SW 1271 (cell line): ENCODE results near the gene NPSR1.
"Not testable (repeated sequence)": the region's sequence is repeated elsewhere in the genome, so short reads cannot be mapped to it uniquely, and the experiment has no call there.

Experiments used
- DNase-seq, 2 experiments: peaks; one replicate each; lab custom pipeline; 2025; lab: John Stamatoyannopoulos, UW

The NPSR1 gene

DNA sequence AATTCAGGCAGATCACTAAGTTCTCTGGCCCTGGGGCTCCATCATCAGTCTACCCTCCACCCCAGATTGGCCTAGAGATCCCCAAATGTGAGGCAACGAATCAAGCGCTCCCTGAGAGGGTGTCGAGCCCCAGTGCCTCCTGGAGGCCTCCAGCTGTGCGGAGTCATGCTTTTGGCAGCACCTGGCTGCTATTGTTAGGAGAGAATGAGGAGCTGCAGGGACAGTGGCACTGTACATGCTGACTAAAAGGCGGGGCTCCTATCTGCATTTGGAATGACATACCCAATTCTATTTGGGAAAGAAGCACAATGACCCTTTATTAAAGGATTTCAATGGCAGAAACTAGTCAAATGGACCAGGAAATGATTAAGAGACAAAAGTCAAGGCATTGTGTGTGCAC lies 217.5 kb downstream of the NPSR1 start:
- DNase-seq = no peak

DNA sequence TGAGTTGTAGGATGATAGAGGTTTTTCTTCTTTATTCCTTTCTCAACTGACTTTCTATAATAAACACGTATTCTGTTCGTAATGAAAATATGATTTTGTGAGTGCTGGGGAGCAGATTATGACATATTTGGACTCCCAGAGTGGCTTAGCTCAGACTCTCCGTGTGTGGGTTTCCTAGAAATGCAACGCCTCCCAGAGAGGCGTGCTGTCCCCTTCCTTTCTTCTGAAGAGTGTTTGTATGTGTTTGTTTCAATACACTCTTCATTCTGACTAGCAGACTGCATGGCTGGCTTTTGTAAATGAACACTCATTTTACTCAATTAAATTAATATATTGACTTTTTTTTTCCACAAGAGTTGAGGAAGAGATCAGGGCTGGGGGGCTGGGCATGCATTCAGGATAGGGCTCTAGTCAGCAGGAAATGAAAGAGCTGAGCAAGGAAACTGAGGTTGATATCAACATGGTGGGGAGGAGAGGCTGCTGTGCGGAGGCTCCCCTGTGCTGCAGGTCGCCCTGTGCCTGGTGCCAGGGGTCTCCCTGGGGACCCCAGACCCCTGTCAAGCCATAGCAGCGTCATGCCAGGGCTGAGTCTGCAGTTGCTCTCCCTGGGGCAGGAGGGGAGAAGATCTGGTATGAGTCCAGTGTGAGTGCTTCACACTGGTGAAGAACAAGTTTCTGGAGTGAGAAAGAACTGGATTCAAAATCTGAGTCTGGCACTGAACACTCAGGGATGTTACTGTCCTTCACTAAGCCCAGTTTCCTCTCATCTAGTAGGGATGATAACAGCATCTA lies 221.1 kb downstream of the NPSR1 start:
- not testable (repeated sequence) for DNase-seq

DNA sequence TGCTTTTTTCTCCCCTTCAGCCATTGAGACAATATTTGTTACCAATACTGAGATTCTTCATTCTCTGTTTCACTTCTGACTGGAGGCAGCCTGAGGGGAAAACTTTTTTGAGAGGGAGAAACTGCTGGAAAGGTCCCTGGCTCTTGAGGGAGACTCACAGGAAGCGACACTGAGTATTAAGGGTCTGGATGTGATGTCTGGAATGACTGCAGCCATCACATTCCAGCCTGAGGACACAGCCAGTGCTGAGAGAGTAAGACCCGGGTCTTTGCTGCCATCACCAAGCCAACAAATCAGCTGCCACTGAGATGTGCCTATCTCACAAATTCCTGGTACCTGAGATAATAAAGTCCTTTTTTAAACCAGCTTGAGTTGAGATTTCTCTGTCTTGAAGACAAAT lies 221.9 kb downstream of the NPSR1 start:
- DNase-seq = no peak

DNA sequence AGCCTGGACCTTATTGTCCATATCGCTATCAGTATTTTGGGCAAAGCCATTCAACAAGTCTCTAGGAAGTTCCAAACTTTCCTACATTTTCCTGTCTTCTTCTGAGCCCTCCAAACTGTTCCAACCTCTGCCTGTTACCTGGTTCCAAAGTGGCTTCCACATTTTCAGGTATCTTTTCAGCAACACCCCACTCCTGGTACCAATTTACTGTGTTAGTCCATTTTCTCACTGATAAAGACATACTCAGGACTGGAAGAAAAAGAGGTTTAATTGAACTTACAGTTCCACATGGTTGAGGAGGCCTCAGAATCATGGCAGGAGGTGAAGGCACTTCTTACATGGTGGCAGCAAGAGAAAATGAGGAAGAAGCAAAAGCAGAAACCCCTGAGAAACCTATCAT lies 225.8 kb downstream of the NPSR1 start:
- not testable (repeated sequence) for DNase-seq

DNA sequence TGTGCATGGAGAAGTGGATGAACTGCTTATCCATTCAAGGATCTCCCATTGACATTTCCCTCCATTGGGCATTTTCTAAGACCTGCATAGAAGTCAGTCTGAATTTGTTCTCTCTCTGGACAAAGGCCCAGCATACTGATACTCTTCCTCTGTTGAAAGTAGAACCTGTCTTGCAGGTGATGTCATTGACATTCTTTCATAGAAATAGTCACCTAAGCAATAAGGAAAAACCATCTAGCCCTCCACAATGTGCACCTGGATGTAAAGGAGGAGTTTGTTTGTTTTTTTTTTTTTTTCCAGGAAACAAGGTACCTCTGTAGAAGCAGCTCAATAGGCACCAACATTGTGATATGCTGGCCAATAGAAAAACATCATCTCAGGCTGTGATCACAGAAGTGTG lies 228.8 kb downstream of the NPSR1 start:
- DNase-seq = no peak

DNA sequence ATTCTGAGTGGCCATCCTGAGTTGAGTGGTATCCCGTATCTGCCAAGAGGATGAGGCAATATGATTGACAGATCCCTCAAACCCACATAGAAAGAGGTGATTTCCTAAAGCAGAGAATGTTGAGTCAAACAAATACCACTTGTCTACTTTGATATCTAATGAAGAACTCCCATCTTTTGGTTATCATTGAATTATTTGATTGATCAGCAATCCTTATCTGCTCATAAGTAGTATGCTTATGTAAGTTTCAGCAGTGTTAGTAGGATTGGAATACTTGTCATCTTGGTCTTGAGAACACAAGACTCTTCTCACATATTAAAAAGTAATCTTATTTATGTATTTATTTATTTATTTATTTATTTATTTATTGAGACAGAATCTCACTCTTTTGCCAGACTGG lies 231.9 kb downstream of the NPSR1 start:
- no peak for DNase-seq

DNA sequence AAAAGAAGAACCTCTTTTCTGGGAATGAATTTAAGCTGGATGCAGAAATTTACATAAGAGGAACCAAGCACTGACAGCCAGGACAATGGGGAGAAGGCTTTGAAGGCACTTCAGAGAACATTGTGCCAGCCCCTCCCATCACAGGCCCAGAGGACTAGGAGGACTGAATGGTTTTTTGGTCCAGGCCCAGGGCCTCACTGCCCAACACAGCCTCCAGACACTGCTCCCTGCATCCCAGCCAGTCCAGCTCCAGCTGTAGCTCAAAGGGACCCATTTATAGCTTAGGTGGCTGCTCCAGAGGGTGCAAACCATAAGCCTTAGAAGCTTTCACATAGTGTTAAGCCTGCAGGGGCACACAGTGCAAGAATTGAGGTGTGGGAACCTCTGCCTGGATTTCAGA lies 237.2 kb downstream of the NPSR1 start:
- DNase-seq = no peak
